GM21529 (cell line): Measurements from ENCODE around the gene ZDHHC16.
A peak's percentile ranks its signal among the peaks of the same experiment; 100 is the strongest.
"Not testable (repeated sequence)": the region's sequence is repeated elsewhere in the genome, so short reads cannot be mapped to it uniquely, and the experiment has no call there.

Experiments used
- ATAC-seq: cut with Tn5 transposase; IDR thresholded peaks from one replicate; pipeline ENCODE4 v1.9.1; 2021; ENCODE audit not compliant: unreplicated experiment

Gene ZDHHC16

GRCh38 chr10:97445722-97446639 lies at the start of gene ZDHHC16, which contains the start of gene EXOSC1:
TSS of gene ZDHHC16 (plus strand) at chr10:97446175. CDS start at chr10:97451676, 5,501 bp downstream.
TSS of gene EXOSC1 (minus strand) at chr10:97446006. CDS start at chr10:97445985, 21 bp downstream.
- peak; percentile 97 for ATAC-seq

DNA sequence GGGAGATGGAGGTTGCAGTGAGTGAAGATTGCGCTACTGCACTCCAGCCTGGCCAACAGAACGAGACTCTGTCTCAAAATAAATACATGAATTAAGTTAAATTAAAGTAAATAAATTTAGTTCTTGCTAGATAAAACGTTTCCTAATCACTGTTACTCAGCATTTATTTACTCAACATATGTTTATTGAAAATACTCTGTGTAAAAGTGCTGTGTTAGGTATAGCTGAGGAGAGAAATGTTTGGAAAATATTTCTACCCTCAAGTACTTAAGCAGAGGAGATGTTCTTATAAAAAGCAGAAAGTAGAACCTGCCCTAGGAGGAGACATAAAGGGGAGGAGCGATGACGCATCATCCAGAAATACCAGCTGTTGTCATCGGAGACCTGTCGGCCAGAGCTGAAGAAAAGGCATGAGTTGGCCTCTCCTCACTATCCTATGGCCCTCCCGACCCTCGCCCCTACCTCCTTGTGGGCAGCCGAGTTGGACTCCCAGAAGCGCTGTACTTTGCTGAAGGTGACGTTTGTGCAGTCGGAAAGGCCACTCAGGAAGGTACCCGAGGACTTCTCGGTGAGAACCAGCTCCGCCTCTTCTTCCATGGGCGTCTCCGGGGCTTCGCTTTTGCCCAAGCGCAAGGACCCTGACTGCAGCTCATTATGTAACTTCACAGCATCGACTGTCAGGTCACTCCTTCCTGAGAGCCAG lies 46.0 kb upstream of the ZDHHC16 start:
- ATAC-seq: no peak

DNA sequence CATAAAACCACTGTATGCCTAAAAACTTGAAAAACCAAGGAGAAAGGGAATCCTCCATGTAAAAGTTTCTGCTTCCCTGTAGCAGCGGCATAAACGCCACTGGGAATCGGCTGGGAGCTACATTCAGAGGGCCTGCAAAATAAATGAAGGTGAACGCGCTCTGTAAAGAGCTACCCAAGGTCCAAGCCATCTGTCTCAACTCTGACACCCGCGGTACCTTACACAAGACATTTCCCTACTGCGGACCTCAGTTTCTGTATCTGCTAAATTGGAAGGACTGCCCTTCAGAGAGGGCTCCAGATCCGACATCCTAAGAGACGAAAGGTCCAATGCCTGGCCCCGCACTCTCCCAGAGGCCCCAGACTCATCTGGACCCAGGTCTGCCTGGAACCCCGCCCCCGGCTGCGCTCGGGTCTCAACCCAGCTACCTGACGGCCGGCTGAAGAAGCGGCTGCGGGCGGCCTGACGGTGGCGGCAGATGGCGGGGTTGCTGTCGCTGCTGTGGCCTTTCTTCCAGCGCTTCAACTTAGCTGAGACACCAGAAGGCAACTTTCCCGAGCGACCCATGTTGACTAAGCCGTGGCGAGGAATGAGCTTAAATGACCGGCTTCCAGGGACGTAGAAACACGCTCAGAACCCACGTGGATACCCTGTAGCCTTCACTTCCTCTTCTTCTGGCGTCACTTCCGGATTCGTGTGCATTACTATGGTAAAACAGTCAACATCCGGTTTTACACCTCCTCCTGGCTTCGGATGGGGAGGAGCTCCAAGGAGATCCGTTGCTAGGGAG lies 45.1 kb upstream of the ZDHHC16 start, which contains the start of gene RRP12:
Gene RRP12 (minus strand): TSS at position 676 of the 790 bp plus-strand sequence. CDS start 109 bp downstream, at position 567.
- peak; percentile 98 for ATAC-seq

DNA sequence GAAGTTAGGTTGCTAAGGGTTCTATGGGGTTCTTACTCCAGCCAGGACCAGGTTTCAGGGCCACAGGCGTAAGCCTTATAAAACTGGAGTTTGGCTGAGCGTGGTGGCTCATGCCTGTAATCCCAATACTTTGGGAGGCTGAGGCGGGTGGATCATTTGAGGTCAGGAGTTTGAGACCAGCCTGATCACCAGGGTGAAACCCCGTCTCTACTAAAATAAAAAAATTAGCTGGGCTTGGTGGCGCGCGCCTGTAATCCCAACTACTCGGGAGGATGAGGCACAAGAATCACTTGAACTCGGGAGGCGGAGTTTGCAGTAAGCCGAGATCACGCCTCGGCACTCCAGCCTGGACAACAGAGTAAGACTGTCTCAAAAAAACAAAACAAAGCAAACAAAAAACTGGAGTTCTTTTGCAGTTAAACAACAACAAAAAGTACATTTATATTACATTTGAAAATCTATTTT lies 44.5 kb upstream of the ZDHHC16 start:
- ATAC-seq: no peak

DNA sequence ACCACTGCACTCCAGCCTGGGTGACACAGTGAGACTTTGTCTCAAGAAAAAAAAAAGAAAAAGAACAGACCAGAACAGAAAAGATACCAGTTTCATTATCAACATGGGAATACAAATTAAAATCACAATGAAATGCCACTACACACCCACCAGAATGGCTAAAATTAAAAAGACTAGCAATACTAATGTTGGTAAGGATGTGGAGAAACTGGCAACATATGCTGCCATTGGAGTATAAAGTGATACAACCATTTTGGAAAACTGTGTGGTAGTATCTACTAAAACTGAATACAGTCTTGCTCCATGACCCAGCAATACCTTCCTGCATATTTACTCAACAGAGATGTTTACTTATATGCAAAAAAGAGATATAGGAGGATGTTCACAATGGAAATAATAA lies 41.9 kb upstream of the ZDHHC16 start:
- no peak for ATAC-seq

GRCh38 chr10:97406064-97406463 lies 39.9 kb upstream of the ZDHHC16 start:
- ATAC-seq: no peak

DNA sequence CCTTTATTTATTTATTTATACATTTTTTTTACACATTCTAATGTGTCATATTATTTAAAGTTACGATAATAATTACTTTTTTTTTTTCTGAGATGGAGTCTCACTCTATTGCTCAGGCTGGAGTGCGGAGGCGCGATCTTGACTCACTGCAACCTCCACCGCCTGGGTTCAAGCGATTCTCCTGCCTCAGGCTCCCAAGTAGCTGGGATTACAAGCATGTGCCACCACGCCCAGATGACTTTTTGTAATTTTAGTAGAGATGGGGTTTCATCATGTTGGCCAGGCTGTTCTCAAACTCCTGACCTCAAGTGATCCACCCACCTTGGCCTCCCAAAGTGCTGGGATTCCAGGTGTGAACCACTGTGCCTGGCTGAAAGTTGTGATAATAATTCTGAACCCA lies 39.5 kb upstream of the ZDHHC16 start:
- ATAC-seq: not testable (repeated sequence)

GRCh38 chr10:97407211-97407951 lies 38.6 kb upstream of the ZDHHC16 start:
- peak; percentile 93 for ATAC-seq

DNA sequence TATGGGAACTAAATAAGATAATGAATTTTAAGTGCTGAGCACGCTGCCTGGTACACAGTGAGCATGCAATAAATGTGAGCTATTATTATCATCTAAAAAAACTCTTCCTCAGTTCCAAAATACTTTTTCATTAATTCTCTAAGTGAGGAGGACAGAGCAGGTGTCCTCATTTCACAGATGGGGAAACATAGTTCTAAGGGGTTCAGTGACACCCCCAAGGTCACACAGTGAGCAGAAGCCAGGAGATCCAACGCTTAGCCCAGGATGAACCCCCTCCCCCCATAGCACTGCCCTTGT lies 38.1 kb upstream of the ZDHHC16 start:
- ATAC-seq: no peak

DNA sequence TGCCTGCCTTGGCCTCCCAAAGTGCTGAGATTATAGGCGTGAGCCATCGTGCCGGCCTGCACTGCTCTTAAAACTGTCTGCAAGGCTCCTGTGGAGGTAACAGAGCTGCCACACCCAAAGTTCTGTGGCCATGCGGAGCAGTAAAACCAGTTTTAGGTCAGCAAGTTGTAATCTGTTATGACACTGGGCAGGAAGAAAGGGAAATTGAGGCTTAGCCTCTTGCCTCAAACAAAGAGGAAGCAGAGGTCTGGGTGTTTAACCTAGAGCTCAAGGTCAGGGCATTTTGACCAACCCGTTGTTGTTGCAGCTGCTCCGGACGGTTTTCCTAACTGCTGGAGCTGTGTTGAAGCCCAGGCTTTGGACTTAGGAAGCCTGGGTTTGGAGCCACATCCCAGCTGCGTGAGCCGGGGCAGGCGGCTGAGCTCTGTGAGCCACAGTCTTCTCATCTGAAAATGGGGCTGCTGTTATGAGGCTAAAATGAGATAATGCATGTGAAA lies 37.4 kb upstream of the ZDHHC16 start:
- no peak for ATAC-seq

GRCh38 chr10:97411406-97411805 lies 34.6 kb upstream of the ZDHHC16 start:
- ATAC-seq: no peak

DNA sequence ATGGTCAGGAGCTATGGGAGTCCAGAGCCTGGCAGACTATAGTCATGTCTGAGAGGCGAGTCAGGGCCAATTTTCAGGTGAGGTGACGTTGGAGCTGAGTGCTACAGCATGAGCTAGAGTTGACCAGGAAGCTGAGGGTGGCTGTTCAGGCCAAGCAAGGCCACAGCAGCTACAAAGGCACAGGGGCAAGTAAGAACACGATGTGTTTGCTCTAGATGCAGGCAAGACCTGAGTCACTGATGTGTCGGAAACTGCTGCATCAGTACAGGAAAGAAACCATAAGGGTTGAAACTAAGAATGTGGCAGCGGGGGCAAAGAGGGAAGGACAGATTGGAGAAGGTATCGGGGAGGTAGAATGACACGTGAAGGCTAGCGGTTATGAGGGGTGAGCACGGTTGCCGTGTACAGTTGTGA lies 33.1 kb upstream of the ZDHHC16 start:
- no peak for ATAC-seq

DNA sequence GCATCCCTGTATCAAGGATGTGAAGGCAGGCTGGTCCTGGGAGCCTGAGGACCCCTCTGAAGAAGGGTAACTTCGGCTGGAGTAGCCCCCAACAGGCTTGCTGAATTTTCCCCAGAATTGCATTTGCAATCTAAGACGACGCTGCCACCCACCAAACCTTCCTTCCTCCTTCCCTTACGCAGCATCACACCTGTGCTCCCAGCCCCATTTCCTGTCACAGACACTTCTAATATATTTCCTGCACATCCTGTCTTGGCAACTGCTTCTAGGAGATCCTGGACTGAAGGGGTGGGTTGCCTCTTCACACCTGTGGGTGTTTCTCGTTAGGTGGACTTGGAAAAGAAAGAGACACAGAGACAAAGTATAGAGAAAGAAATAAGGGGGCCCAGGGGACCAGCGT lies 29.4 kb upstream of the ZDHHC16 start:
- no peak for ATAC-seq

DNA sequence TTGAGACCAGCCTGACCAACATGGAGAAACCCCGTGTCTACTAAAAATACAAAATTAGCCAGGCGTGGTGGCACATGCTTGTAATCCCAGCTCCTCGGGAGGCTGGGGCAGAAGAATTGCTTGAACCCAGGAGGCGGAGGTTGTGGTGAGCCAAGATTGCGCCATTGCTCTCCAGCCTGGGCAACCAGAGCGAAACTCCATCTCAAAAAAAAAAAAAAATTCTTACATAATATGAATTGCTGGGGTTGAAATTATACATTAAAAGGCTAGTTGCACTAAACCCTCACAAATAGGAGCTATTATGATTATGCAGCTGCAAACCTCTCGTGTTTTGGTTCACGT lies 22.2 kb upstream of the ZDHHC16 start:
- not testable (repeated sequence) for ATAC-seq

- peak; percentile 73 for ATAC-seq
Measured at GRCh38 chr10:97425964-97426775, 19.8 kb upstream of the ZDHHC16 start, which contains the start of gene PGAM1. TSS of gene PGAM1 (plus strand) at chr10:97426191. CDS start at chr10:97426308, 117 bp downstream.

DNA sequence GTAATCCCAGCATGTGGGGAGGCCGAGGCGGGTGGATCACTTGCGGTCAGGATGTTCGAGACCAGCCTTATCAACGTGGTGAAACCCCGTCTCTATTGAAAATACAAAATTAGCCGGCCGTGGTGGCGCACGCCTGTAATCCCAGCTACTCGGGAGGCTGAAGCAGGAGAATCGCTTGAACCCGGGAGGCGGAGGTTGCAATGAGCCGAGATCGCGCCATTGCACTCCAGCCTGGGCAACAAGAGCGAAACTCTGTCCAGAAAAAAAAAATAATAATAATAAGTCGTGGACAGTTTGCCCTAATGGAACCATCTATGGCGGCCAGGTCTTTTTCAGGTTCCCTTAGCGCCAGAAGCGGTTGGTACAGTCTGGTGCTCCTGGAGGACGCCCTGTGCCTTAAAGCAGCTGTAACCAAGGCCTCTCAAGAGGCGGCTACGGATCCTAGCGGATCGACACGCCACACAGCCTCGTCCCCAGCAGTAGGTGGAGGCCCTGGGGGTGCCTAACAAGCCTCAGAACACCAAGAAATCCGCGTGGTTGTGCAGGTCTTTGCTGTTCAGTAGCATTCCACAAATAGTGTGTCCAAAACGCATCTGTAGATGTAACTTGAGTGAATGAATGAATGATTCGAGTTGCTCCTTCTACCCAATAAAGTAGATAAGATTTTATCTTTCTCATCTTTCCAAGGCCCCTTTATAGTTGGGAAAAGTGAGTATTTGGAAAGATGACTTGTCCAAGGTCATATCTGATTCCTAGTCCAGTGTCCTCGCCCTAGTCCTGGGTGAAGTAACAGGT lies 19.0 kb upstream of the ZDHHC16 start:
- ATAC-seq: no peak

DNA sequence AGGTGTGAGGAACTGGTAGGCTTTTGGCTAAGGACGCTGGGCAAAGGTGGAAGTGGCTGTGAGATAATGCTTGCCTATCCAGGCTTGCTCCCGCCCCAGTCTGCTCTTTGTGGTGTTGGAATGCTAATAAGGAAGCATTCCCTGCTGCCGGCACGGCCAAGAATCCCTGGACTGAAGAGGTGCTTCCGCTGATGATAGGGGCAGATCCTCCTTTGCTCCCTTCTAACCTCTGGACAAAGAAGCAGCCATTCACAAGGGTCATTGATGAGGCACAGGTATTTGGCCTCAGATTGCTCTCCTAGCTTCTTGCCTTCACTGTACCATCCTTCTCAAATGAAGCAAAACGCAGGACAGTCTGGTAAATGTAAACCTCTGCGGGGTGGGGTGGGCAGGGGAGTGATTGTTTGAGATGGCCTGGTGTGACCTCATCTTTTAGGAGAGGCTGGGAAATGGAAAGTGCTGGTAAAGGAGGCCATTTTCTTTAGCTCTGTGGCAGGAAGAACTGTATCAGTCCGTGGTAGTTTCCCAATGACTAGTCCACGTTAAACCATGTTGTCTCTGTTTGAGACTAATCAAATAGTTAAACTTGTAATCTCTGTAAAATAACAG lies 18.3 kb upstream of the ZDHHC16 start:
- ATAC-seq: no peak

- ATAC-seq: no peak
Measured at GRCh38 chr10:97428572-97428981, 17.4 kb upstream of the ZDHHC16 start.
